ENCODE measurements around the gene TIMM13.

DNA sequence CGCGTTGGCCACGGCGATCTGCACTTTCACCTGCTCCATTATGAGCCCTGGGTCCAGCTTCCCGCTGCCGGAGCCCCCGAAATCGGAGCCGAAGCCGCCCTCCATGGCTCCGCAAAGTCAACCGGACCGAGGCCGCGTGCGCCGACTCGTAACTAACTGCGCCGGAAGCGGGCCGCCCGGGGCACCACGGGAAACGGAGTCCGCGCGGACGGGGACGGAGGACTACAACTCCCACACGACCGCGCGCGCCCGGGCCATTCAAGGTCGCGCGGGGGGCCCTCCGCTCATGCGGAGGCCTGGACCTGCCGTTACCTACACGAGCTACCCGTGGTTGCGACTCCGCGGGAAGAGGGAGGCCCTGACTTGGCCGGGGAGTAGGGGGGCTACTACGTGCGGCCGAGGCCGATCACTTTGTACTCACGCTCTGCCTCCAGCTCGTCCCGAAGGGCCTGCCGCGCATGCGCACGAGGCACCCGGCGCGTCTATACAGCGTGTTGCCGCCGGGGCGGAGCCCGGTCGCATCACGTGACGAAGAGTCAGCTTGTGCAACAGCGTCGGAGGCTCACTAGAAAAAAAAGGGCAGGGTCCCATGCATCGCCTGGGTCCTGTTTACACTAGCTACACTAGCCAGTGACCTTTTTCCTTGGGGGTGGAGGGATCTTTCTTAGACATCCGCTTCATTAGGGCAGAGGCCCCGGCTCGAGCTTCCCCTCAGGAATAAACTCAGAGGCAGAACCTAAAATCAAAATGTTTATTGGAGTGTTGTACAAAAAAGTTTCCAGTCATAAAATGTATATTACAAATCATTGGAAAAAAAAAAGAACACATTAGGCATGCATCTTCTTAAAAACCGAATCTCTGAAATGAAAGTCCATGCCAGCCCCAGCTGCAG is at the start of gene TIMM13:
- TF ChIP-seq POLR2A (IDR thresholded peaks at IDR 0.05), result peak; percentile 82 to 83
- TF ChIP-seq, protein P1, sequence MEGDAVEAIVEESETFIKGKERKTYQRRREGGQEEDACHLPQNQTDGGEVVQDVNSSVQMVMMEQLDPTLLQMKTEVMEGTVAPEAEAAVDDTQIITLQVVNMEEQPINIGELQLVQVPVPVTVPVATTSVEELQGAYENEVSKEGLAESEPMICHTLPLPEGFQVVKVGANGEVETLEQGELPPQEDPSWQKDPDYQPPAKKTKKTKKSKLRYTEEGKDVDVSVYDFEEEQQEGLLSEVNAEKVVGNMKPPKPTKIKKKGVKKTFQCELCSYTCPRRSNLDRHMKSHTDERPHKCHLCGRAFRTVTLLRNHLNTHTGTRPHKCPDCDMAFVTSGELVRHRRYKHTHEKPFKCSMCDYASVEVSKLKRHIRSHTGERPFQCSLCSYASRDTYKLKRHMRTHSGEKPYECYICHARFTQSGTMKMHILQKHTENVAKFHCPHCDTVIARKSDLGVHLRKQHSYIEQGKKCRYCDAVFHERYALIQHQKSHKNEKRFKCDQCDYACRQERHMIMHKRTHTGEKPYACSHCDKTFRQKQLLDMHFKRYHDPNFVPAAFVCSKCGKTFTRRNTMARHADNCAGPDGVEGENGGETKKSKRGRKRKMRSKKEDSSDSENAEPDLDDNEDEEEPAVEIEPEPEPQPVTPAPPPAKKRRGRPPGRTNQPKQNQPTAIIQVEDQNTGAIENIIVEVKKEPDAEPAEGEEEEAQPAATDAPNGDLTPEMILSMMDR (IDR thresholded peaks at IDR 0.05 in 4 of 5, conservative IDR thresholded peaks at IDR 0.05 in 1 of 5), result no peak
